PC-3 (cell line): ENCODE results near the gene SHPK. TPM values are rescaled to one million over a fixed set of nuclear protein-coding genes. Genes with fewer than 3 reads are reported as not detected.

Source experiments
- ATAC-seq: fragments of 200-7000 bp; cut with Tn5 transposase; 2 replicates; pipeline ENCODE4 v1.9.1; 2020; ENCODE audit warnings: mild to moderate bottlenecking, moderate library complexity
- BruUV-seq: library from RNA; stranded (reverse); fragments of 400-500 nt; replicated peaks from 2 replicates; lab custom pipeline; 2021; lab: Mats Ljungman, UMichigan
- CTCF ChIA-PET: fragments of 300-600 bp; sonication (Branson Sonifier 250); formaldehyde crosslinking; loops from one replicate; lab custom pipeline; 2022; ENCODE audit warnings: antibody characterized with exemption; lab: Charles Lee
- POLR2A ChIA-PET: fragments of 300-600 bp; sonication (Branson Sonifier 250); formaldehyde crosslinking; loops from one replicate; lab custom pipeline; 2022; ENCODE audit warnings: antibody characterized with exemption; ENCODE audit not compliant: unreplicated experiment; lab: Charles Lee
- DNase-seq: peaks from one replicate; pipeline ENCODE4 v3.0.0-alpha.2; 2015
- H2AFZ ChIP-seq: fragments of 300-600 bp; sonication (generic); 2 replicates; pipeline ENCODE4 v1.6.0; 2016; ENCODE audit warnings: antibody characterized with exemption, low read length
- H3F3A ChIP-seq: fragments of 300-600 bp; sonication (generic); one replicate; pipeline ENCODE4 v1.6.0; 2017; ENCODE audit warnings: antibody characterized with exemption, low read length, control low read depth, mild to moderate bottlenecking; ENCODE audit not compliant: unreplicated experiment
- H3K27ac ChIP-seq: fragments of 300-600 bp; sonication (generic); 2 replicates; pipeline ENCODE4 v1.5.1; 2016; ENCODE audit warnings: mild to moderate bottlenecking, low read length
- H3K27me3 ChIP-seq: fragments of 300-600 bp; sonication (generic); 2 replicates; pipeline ENCODE4 v1.6.1; 2016; ENCODE audit warnings: low read length, mixed read lengths
- H3K36me3 ChIP-seq: fragments of 300-600 bp; sonication (generic); 2 replicates; pipeline ENCODE4 v1.6.1; 2016; ENCODE audit warnings: low read depth, mixed run types, low read length, mixed read lengths
- H3K4me1 ChIP-seq: fragments of 300-600 bp; sonication (generic); 2 replicates; pipeline ENCODE4 v1.5.1; 2016; ENCODE audit warnings: low read length; ENCODE audit not compliant: insufficient read depth
- H3K4me2 ChIP-seq: fragments of 300-600 bp; sonication (generic); 2 replicates; pipeline ENCODE4 v1.6.0; 2016; ENCODE audit warnings: low read length
- H3K4me3 ChIP-seq: fragments of 300-600 bp; sonication (generic); 2 replicates; pipeline ENCODE4 v1.5.1; 2016; ENCODE audit warnings: mild to moderate bottlenecking, low read length, mixed read lengths
- H3K79me2 ChIP-seq: fragments of 300-600 bp; sonication (generic); 2 replicates; pipeline ENCODE4 v1.6.1; 2017; ENCODE audit warnings: low read length, mixed read lengths
- H3K9ac ChIP-seq: fragments of 300-600 bp; sonication (generic); 2 replicates; pipeline ENCODE4 v1.6.0; 2016; ENCODE audit warnings: mild to moderate bottlenecking, low read length
- H3K9me2 ChIP-seq: fragments of 300-600 bp; sonication (generic); replicated peaks from 2 replicates; pipeline ENCODE4 v1.6.1; 2016; ENCODE audit warnings: mixed run types, low read length, mixed read lengths
- H3K9me3 ChIP-seq: fragments of 300-600 bp; sonication (generic); 2 replicates; pipeline ENCODE4 v1.6.1; 2016; ENCODE audit warnings: low read length, mixed read lengths
- H4K20me1 ChIP-seq: fragments of 300-600 bp; sonication (generic); 2 replicates; pipeline ENCODE4 v1.6.1; 2016; ENCODE audit warnings: low read length, mixed read lengths
- CTCF ChIP-seq: fragments of 300-600 bp; sonication (generic); conservative IDR thresholded peaks from 2 replicates; pipeline ENCODE4 v1.5.1; 2017; ENCODE audit warnings: antibody characterized with exemption, low read depth, mild to moderate bottlenecking, low read length
- EZH2 ChIP-seq: fragments of 300-600 bp; sonication (generic); IDR thresholded peaks from one replicate; pipeline ENCODE4 v1.6.1; 2017; ENCODE audit warnings: antibody characterized with exemption, mild to moderate bottlenecking, low read length; ENCODE audit not compliant: unreplicated experiment
- EZH2phosphoT487 ChIP-seq: fragments of 300-600 bp; sonication (generic); IDR thresholded peaks from 2 replicates; pipeline ENCODE4 v1.6.1; 2018; ENCODE audit warnings: mild to moderate bottlenecking, antibody characterized with exemption, low read length, borderline replicate concordance
- intact Hi-C: fragments of 100-400 bp; cut with micrococcal nuclease; formaldehyde crosslinking; loops from 2 replicates; pipeline ENCODE4 v1.9.0; 2023
- total RNA-seq: library from RNA; depleted of rRNA; stranded (reverse); fragments of >200 nt; gene quantifications from 2 replicates; pipeline ENCODE4 v1.2.3, GENCODE V29; 2014

SHPK gene
- total RNA-seq, 1 experiment from 2014 or later = 22.4 TPM

GRCh38 chr17:3635474-3636153 lies 436 bp downstream of the SHPK start:
- BruUV-seq = no TSS peak
- no peaks in the 10 kb centered on the region for H3K27me3 ChIP-seq
- peaks cover 44% of the 10 kb centered on the region for H3K79me2 ChIP-seq
- peak overlapping the region; percentile 46 for H3K27ac ChIP-seq
- no peaks in the 10 kb centered on the region for H4K20me1 ChIP-seq
- no peaks in the 10 kb centered on the region for H3K9me2 ChIP-seq
- DNase-seq = peak; percentile 30
- no peaks in the 10 kb centered on the region for H3K9me3 ChIP-seq
- TF ChIP-seq EZH2phosphoT487 (no peak), EZH2 (no peak), CTCF (no peak)
- POLR2A ChIA-PET = interaction anchor here (0.5 to 0.9 kb wide), 3 partner anchors 17 to 77 kb away, joined by 3 to 11 read pairs (median 3); no protein-coding TSS in a partner anchor
- H3K4me1 ChIP-seq = peaks cover 6% of the 10 kb centered on the region; the same call in 1 of the 2 replicates
- H3K36me3 ChIP-seq = no peaks in the 10 kb centered on the region; the same call in 1 of the 2 replicates
- peak overlapping the region; percentile 86 for H3K4me3 ChIP-seq
- CTCF ChIA-PET = interaction anchor here (0.6 to 1.0 kb wide), 2 partner anchors 32 kb away, joined by 3 to 5 read pairs; no protein-coding TSS in a partner anchor
- H3K9ac ChIP-seq = peak overlapping the region; percentile 93
- H3F3A ChIP-seq = no peaks in the 10 kb centered on the region
- peak overlapping the region; percentile 68; the same call in 1 of the 2 replicates for H2AFZ ChIP-seq
- intact Hi-C loops = loop anchor here (1.0 to 2.0 kb wide), 3 partner anchors 33 to 100 kb away; partner anchors contain the start of genes EMC6 and TAX1BP3
- ATAC-seq = peak; percentile 2
- H3K4me2 ChIP-seq = peak overlapping the region; percentile 94

- Histone ChIP-seq H3F3A (no peaks in the 10 kb centered on the region), H3K4me3 (no peak overlapping the region), H3K27ac (no peak overlapping the region), H3K4me2 (no peak overlapping the region), H3K9me2 (no peaks in the 10 kb centered on the region), H3K27me3 (no peaks in the 10 kb centered on the region), H3K9me3 (no peaks in the 10 kb centered on the region), H2AFZ (no peak overlapping the region), H4K20me1 (no peaks in the 10 kb centered on the region), H3K36me3 (peaks cover 5% of the 10 kb centered on the region), H3K9ac (no peak overlapping the region), H3K4me1 (peaks cover 6% of the 10 kb centered on the region; the same call in 1 of the 2 replicates), H3K79me2 (peaks cover 40% of the 10 kb centered on the region)
- no TSS peak for BruUV-seq
- ChIA-PET CTCF (no interaction called here), POLR2A (no interaction called here)
- DNase-seq (no peak), ATAC-seq (no peak)
- no peak for TF ChIP-seq EZH2
- TF ChIP-seq EZH2phosphoT487 = no peak
- TF ChIP-seq CTCF = no peak
- intact Hi-C loops = no loop called here
These were observed 3.8 kb downstream of the SHPK start for GRCh38 chr17:3632287-3632686.

DNA sequence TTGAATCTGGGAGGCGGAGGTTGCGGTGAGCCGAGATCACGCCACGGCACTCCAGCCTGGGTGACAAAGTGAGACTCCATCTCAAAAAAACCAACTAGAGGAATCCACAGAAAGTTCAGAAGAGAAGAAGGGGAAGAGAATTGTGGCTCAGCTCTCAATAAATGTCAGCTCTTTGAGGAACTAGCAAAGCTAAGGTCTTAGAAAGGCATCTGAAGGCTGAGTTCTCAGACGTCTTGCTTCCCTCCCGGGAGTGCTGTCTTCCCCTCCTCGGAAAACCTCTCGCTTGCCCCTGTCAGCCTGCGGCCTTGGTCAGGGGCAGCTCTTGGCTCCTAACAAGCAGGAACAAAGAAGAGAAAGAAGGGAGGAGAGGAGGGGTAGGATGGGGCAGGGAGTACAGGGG lies 5.3 kb downstream of the SHPK start:
- ChIA-PET CTCF (no interaction called here), POLR2A (no interaction called here)
- intact Hi-C loops = no loop called here
- Histone ChIP-seq H2AFZ (no peak overlapping the region), H3K36me3 (peaks cover 5% of the 10 kb centered on the region), H3K9me3 (no peaks in the 10 kb centered on the region), H3K27me3 (no peaks in the 10 kb centered on the region), H3K4me2 (no peak overlapping the region), H3K4me3 (no peak overlapping the region), H3K27ac (no peak overlapping the region), H3K9me2 (no peaks in the 10 kb centered on the region), H3F3A (no peaks in the 10 kb centered on the region), H3K4me1 (peaks cover 6% of the 10 kb centered on the region; the same call in 1 of the 2 replicates), H4K20me1 (no peaks in the 10 kb centered on the region), H3K9ac (no peak overlapping the region), H3K79me2 (peaks cover 34% of the 10 kb centered on the region)
- DNase-seq = no peak
- no TSS peak for BruUV-seq
- ATAC-seq = no peak
- no peak for TF ChIP-seq EZH2phosphoT487
- no peak for TF ChIP-seq CTCF
- TF ChIP-seq EZH2 = no peak
